Osteocyte (in vitro differentiated cells): ENCODE measurements around the gene FGF2. TPM values are rescaled to one million over a fixed set of nuclear protein-coding genes. Genes with fewer than 3 reads are reported as not detected.
"Not testable (repeated sequence)": the region's sequence is repeated elsewhere in the genome, so short reads cannot be mapped to it uniquely, and the experiment has no call there.

ENCODE experiments used
- DNase-seq: peaks from one replicate; pipeline ENCODE4 v3.0.0; 2021; ENCODE audit warnings: mixed read lengths; ENCODE audit not compliant: unreplicated experiment; ENCODE audit errors: extremely low spot score
- H3K27ac Mint-ChIP-seq: one replicate; pipeline ENCODE4 v1.8.0; 2021; ENCODE audit warnings: mild to moderate bottlenecking, mixed read lengths; ENCODE audit not compliant: unreplicated experiment
- H3K27me3 Mint-ChIP-seq: one replicate; pipeline ENCODE4 v1.8.0; 2021; ENCODE audit warnings: mixed read lengths; ENCODE audit not compliant: unreplicated experiment
- H3K36me3 Mint-ChIP-seq: one replicate; pipeline ENCODE4 v1.8.0; 2021; ENCODE audit warnings: mixed read lengths; ENCODE audit not compliant: unreplicated experiment
- H3K4me1 Mint-ChIP-seq: one replicate; pipeline ENCODE4 v1.8.0; 2021; ENCODE audit warnings: mixed read lengths; ENCODE audit not compliant: unreplicated experiment
- H3K4me3 Mint-ChIP-seq: one replicate; pipeline ENCODE4 v1.8.0; 2021; ENCODE audit warnings: mild to moderate bottlenecking, moderate library complexity, mixed read lengths; ENCODE audit not compliant: unreplicated experiment
- H3K9me3 Mint-ChIP-seq: one replicate; pipeline ENCODE4 v1.8.0; 2021; ENCODE audit warnings: mixed read lengths; ENCODE audit not compliant: unreplicated experiment
- CTCF ChIP-seq: fragments of 200-600 bp; sonication (generic); IDR thresholded peaks from 2 replicates; pipeline ENCODE4 v1.5.0; 2021; ENCODE audit warnings: antibody characterized with exemption, mild to moderate bottlenecking, moderate library complexity
- total RNA-seq: library from RNA; stranded (reverse); gene quantifications from 2 replicates; pipeline ENCODE4 v1.2.1, GENCODE V29; 2021

FGF2 gene
- total RNA-seq, 1 donor from 2014 or later: 29.2 TPM

DNA sequence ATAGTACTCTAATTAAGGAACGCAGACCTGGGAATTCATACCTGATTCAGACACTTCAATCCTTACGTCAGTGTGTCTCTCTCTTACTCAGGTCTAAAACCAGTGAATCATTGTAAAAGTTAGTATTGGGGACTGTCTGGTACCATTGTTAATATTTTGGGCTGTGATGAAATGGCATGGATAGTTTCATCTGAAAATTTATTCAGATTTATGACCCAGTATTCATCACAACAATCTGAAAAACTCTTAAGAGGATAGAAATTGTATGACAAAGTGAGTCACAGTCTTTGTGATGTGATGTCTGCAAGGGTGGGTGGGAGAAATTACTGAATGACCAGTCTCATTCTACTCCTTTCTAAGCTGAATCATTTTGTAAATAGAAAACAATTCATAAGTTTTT lies 10.3 kb downstream of the FGF2 start:
- Mint-ChIP-seq H3K36me3 (peaks cover 26% of the 10 kb centered on the region), H3K4me3 (no peak overlapping the region), H3K4me1 (peaks cover 42% of the 10 kb centered on the region), H3K27me3 (no peaks in the 10 kb centered on the region), H3K9me3 (no peaks in the 10 kb centered on the region), H3K27ac (peak overlapping the region; percentile 20)
- no peak for TF ChIP-seq CTCF
- no peak for DNase-seq

GRCh38 chr4:122838034-122838433 lies 11.4 kb downstream of the FGF2 start:
- H3K9me3 Mint-ChIP-seq: no peaks in the 10 kb centered on the region
- H3K4me3 Mint-ChIP-seq: no peak overlapping the region
- TF ChIP-seq CTCF: no peak
- peaks cover 30% of the 10 kb centered on the region for H3K36me3 Mint-ChIP-seq
- no peak for DNase-seq
- no peaks in the 10 kb centered on the region for H3K27me3 Mint-ChIP-seq
- peaks cover 41% of the 10 kb centered on the region for H3K4me1 Mint-ChIP-seq
- no peak overlapping the region for H3K27ac Mint-ChIP-seq

DNA sequence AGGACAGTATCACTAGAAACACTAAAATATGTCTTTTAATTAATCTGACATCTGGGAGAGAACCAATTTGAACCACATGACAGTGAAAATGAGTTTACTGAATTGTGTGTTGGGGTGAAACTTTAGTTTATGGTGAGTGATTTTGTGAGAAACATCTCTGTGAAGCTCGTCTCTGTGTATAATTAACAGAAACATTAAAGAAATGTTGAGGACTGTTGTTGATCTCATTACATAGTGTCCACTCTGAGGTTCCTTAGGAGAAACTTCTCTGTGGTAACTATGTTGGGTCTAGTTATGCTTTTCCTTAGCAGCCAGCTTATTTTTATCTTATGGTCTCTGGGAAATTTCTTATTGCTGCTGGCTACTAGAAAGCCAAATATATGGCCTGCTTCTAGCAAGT lies 15.8 kb downstream of the FGF2 start:
- no peak for DNase-seq
- H3K4me3 Mint-ChIP-seq: no peak overlapping the region
- peaks cover 2% of the 10 kb centered on the region for H3K9me3 Mint-ChIP-seq
- peaks cover 31% of the 10 kb centered on the region for H3K36me3 Mint-ChIP-seq
- peaks cover 35% of the 10 kb centered on the region for H3K4me1 Mint-ChIP-seq
- no peaks in the 10 kb centered on the region for H3K27me3 Mint-ChIP-seq
- TF ChIP-seq CTCF: no peak
- no peak overlapping the region for H3K27ac Mint-ChIP-seq

- TF ChIP-seq CTCF: no peak
- H3K4me1 Mint-ChIP-seq: peaks cover 29% of the 10 kb centered on the region
- H3K27ac Mint-ChIP-seq: no peak overlapping the region
- no peak overlapping the region for H3K4me3 Mint-ChIP-seq
- H3K9me3 Mint-ChIP-seq: peaks cover 6% of the 10 kb centered on the region
- H3K36me3 Mint-ChIP-seq: peaks cover 33% of the 10 kb centered on the region
- H3K27me3 Mint-ChIP-seq: no peaks in the 10 kb centered on the region
- no peak for DNase-seq
Measured at GRCh38 chr4:122842984-122843531, 16.4 kb downstream of the FGF2 start.

DNA sequence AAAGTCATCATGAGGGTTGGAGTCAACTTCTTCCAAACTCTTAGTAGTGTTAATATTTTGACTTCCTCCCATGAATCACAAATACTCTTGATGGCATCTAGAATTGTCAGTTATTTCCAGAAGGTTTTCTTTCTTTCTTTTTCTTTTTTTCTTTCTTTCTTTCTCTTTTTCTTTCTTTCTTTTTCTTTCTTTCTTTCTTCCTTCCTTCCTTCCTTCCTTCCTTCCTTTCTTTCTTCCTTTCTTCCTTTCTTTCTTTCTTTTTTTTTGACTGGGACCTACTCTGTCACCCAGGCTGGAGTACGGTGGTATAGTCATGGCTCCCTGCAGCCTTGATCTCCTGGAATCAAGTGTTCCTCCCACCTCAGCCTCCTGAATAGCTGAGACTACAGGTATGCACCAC lies 17.8 kb downstream of the FGF2 start:
- peak overlapping the region; percentile 52 for H3K27ac Mint-ChIP-seq
- H3K9me3 Mint-ChIP-seq: not testable (repeated sequence)

DNA sequence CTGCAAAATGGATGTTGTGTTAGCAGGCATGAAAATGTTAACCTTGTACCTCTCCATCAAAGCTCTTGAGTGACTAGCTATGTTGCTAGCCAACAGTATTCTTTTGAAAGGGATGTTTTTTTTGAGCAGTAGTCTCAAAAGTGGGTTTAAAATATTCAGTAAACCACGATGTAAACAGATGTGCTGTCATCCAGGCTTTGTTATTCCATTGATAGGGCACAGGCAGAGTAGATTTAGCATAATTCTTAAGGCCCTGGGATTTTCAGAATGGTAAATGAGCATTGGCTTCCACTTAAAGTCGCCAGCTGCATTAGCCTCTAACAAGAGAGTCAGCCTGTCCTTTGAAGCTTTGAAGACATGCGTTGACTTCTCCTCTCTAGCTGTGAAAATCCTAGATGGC lies 18.4 kb downstream of the FGF2 start:
- no peak for DNase-seq
- Mint-ChIP-seq H3K9me3 (peaks cover 6% of the 10 kb centered on the region), H3K36me3 (peaks cover 28% of the 10 kb centered on the region), H3K4me3 (no peak overlapping the region), H3K4me1 (peaks cover 29% of the 10 kb centered on the region), H3K27ac (no peak overlapping the region), H3K27me3 (no peaks in the 10 kb centered on the region)
- no peak for TF ChIP-seq CTCF

More for the DNA sequence above, 17.8 kb downstream of the FGF2 start:
- not testable (repeated sequence) for H3K27me3 Mint-ChIP-seq, H3K4me3 Mint-ChIP-seq, DNase-seq
- Mint-ChIP-seq H3K4me1 (peaks cover 29% of the 10 kb centered on the region), H3K36me3 (peaks cover 35% of the 10 kb centered on the region)
